HG02623 (cell line): Measurements from ENCODE around the gene SLC1A4.
"Not testable (repeated sequence)": the region's sequence is repeated elsewhere in the genome, so short reads cannot be mapped to it uniquely, and the experiment has no call there.

Experiments used
- ATAC-seq: cut with Tn5 transposase; IDR thresholded peaks from one replicate; pipeline ENCODE4 v1.9.1; 2021; ENCODE audit warnings: moderate library complexity; ENCODE audit not compliant: unreplicated experiment

SLC1A4 gene

DNA sequence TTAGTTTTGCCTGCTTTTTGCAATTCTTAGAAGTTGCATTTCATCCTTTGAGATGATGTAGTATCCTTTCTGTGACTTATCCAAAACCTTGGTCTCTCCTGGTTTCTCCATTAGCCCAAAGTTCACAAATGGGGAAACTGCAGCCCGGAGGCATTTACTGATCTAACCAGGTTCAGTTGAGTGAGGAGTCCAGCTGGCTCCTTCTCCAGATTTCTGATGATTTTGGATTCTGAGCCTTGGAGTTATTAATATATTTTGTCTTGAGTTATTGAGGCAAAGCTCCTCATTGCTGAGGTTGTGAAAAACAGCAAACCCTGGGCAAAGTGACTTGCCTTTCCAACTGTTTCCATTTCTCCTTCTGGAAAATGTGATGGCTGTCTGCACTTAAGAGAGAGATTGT lies 1.7 kb downstream of the SLC1A4 start:
- ATAC-seq = no peak

DNA sequence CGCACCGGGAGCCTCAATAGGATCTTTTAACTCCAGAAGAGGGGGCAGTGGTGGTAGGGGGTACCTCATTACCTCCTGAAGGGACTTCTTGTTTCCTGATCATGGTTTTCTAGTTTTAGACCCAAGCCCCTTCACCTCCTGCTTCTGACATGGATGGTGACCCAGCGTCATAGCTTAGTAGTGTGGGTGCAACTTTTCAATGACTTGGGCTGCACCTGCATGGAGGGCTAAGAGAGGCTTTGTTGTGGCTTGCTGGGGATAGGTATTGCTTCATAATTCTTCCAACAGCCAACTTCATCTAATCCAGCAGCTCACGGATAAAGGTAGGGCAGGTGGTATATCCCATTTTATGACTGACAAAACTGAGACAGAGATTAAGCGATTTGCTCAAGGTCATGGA lies 3.0 kb downstream of the SLC1A4 start:
- no peak for ATAC-seq

DNA sequence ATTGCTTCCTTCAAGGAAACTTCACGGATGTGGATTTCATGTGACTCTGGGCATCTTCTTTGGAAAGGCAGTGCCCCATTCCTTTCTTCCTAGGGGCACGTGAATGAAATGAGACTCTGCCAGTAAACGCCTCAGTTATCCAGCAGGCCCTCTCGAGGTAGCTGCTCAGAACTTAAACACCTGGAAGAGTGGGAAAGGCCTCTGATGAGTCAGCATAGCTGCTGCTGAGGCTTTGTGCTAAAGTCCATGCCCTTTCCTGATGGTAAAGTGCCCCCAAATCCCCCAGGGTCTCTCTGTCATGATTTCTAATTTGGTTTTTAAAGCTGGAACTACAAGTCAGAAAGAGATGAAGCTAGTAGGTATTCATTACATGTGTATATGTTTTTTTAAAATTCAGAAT lies 3.8 kb downstream of the SLC1A4 start:
- no peak for ATAC-seq

DNA sequence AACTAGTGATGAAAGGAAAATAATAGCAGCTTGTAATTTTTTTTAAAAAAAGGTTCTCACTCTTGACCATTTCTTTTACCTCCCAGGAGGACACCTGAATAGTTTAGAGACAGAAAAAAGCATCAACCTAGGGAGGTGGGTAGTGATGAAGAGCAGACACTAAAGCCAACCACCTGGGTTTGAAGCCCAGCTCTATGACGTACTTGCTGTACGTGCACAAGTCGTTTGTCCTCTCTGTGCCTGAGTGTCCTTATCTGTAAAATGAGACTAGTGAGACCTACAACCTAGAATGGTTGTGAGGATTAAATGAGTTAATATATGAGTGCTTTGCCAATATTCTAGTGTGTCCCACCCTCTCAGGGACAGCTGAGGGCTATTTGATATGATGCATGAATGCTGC lies 5.8 kb downstream of the SLC1A4 start:
- ATAC-seq = no peak

DNA sequence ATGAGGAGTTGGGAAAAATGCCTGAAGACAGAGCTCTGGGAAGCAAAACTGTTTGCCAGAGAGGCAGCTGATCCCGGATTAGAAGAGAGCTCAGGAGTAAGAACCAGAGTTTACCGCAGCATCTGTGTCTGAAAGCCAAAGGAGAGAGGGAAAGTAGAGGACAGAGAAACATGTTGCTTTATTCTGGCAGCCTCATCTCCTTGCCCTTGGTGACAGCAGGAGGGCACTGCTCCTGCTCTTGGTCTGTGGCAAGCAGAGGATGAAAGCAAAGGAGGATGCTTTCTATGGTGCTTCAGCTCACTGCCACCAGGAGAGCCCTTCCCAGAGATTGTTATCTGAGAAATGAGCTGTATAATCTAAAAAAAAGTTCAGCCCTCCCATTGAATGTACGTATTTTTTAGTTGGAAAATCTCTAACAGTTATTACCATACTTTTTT lies 7.7 kb downstream of the SLC1A4 start:
- no peak for ATAC-seq

DNA sequence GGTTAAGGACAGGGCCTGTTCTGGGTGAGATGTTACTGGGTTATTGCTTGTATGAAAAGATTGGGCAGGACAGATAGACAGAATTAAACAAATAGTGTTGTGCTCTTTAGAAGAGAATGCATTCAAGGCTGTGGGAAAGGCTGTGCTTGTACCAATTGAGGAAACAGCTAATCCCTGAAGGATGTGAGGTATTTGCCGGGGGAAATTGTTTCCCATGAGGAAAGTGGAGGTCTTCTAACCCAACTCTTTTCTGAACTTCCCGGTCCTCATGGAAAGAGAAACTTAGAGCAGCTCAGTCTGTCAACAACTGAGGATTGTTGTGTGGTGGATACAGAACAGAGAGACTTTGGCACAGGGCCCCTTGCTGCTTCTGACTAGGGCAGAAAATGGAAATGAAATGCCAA lies 9.5 kb downstream of the SLC1A4 start:
- no peak for ATAC-seq

DNA sequence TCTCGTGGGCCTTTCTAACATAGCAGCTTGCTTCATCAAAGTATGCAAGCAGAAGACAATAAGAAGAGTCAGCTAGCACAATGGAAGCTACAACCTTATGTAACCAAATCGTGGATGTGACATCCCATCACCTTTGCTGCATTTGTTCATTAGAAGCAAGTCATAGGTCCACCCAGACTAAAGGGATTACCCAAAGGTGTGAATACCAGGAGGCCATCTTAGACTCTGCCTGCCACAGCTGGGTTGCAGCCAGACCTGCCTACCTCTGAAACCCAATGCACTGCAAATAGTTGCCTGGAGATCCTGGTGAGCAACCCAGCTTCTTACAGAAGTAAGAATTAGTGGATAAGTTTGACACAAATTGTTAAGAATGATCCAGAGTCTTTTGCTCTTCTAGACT lies 10.6 kb downstream of the SLC1A4 start:
- no peak for ATAC-seq

DNA sequence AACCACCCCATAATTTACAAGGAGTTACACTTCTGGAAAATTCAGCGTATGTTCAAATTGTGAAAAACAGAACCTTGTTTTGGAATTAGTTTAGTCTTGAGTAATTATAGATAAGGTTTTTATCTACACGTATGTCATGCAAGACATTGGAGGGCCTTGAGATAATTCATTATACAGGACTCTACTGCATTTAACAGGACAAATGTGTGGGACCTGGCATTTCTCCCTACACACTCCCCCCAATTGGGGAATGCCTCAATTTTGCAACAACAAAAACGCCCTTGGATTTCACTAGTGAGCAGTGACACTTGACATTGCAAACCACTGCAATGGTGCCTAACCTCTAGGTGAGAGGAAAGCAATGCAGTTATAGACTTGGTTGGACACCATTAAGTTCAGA lies 11.4 kb downstream of the SLC1A4 start:
- ATAC-seq = no peak

DNA sequence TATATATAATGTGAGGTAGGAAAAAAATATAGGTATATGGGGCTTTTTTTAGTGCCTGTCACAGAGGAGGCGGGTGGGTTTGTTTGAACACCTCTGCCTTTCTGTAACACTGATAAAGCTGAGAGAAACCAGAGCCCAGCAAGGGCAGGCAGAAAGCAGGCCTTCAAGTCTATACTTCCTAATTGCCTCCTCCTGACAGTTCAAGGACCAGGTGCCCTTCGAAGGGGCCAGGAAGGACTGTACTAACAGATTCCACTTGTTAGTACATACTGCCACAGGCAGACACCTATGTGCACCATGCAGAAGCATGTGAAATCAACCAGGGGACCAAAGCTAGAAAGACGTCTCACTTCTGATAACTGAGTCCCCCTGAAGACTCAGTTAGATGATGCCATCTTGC lies 13.8 kb downstream of the SLC1A4 start:
- ATAC-seq = no peak

DNA sequence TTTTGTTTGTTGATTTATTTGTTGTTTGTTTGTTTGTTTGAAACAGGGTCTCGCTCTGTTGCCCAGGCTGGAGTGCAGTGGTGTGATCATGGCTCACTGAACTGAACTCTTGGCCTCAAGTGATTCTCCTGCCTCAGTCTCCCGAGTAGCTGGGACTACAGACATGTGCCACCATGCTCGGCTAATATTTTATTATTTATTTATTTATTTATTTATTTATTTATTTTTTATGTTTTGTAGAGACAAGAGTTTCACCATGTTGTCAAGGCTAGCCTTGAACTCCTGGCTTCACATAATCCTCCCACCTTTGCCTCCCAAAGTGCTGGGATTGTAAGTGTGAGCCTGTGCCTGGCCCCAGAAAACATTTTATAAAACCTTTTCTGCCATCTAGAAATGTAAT lies 15.0 kb downstream of the SLC1A4 start:
- not testable (repeated sequence) for ATAC-seq

DNA sequence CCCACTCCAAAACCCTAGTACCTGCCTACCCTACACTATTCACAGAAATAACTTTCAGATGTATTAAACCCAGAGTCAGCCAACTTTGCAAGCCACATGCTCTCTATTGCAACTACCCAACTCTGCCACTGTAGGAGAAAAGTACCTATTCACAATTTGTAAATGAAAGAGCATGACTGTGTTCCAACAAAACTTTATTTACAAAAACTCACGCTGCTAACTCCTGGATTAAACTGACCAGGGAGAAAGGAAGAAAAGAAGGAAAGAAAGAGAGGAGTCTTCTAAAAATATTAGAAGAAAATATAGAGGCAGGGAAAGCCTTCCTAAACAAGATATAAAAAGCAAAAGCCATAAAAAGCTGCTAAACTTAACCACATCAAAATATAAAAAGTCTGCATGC lies 24.6 kb downstream of the SLC1A4 start:
- no peak for ATAC-seq

DNA sequence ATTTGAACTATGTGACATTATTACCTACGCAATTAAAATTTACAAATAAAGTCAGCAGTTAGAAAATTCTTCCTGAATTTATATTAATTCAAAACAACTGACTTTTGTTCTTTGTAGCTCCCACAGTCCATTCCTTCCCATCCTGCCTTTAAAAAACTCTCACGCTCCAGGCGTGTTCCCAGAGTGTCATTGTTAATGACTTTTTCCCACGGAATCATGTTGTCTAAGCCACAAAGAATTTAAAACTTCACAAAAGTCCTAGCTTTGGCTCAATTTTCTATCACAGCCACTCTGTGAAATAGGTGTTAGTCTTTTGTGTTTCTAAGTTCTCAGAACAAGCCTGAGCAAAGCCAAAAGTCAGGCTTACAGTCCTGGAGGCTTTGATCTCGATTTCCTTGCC lies 26.5 kb downstream of the SLC1A4 start:
- no peak for ATAC-seq

DNA sequence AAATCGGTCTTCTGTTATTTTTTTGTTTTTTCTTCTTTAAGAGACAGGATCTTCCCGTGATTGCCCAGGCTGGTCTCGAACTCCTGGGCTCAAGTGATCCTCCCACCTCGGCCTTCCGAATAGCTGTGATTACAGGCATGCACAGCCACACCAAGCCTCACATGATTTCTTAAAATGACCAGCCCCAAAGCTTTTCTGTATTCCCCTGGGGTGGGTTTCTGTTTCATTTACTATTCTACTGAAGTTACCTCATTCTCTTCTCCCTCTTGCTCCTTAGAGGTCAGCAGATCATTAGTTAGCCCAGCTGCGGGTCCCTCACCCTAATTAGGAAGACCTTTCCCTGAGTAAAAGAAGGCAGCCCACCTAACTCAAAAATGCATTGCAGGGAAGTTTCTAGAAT lies 27.6 kb downstream of the SLC1A4 start:
- ATAC-seq = no peak

DNA sequence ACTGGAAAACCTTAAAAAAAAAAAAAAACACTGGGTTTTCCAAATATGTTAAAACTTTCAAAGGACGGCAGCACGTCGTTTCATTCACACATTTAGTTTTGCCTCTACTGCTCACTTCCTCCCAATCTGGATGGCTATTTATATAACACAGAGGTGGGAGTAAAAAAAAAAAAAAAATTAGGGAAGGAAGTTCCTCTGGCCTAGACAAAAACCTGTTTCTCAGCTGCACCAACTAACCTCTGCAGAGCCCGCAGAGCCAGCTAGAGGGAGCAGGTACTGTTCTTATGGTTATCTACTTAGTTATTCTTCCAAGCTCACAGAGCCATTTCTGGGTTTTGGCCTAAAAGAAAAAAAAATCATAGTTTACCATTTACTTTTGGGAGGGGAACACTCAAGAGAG lies 28.1 kb downstream of the SLC1A4 start:
- no peak for ATAC-seq

DNA sequence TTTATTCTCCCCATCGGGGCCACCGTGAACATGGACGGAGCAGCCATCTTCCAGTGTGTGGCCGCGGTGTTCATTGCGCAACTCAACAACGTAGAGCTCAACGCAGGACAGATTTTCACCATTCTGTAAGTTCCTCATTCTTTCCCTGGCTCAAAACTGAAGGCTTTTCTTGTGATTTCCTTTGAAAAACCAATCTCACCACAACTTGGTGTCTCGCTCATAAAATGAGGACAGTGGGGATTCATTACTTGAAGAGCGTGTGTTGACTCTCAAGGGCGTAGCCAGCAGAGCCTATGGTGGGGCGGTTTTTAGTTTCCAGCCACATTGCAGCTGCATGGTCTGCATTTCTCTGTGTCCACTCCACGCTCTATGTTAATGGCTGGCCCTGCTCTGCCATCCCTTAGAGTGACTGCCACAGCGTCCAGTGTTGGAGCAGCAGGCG lies 29.0 kb downstream of the SLC1A4 start:
- ATAC-seq = no peak

DNA sequence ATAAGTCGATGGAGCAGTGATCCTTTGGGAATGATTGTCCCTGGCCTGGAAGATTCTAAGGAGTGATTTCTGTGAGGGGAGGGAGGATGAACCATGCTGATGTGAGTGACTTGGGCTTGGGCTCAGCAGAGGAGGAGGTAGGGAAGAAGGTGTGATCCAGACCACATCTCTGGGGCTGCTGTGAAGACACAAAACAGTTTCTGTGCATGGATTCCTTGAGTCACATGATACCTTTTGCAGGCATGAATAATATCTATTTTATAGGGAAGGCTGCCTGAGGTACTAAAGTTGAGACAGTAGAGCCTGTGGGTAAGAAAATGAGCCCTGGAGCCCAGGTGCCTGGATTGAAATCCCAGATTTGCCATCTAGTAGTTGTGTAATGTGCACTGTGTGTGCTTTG lies 29.8 kb downstream of the SLC1A4 start:
- ATAC-seq = no peak

DNA sequence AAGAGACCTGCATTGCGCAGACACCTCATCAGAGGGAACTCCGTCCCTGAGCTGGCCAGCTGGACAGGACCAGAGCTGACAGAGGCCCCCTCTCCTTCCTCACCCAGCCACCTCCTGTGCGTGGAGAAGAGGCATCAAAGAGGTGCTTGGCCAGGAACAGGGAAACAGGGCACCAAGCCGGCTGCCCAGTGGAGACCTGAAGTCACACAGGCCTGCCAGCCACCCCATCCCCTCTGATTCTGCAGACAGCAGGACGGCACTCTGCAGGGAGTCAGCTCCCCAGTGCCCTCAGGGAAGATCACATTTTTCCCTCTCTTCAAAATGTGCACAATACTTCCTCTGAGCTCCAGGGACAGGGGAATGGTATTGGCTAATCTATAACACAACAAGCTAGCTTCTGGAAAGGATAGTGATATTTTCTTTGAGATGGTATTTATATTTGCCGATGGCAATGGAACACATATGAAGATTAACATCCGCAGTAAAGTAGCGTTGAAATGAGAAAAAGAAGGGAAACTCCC lies 30.5 kb downstream of the SLC1A4 start:
- ATAC-seq = no peak

DNA sequence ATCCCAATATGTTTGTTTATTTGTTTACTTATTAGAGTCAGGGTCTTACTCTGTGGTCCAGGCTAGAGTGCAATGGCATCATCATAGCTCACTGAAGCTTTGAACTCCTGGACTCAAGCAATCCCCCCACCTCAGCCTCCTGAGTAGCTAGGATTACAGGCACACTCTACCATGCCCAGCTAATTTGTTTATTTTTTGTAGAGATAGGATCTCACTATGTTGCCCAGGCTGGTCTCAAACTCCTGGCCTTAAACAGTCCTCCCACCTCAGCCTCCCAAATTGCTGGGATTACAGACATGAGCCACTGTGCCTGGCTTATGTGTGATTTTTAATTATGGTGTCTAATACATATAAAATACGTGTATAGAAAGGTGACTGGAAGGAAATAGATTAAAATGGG lies 31.1 kb downstream of the SLC1A4 start:
- not testable (repeated sequence) for ATAC-seq

DNA sequence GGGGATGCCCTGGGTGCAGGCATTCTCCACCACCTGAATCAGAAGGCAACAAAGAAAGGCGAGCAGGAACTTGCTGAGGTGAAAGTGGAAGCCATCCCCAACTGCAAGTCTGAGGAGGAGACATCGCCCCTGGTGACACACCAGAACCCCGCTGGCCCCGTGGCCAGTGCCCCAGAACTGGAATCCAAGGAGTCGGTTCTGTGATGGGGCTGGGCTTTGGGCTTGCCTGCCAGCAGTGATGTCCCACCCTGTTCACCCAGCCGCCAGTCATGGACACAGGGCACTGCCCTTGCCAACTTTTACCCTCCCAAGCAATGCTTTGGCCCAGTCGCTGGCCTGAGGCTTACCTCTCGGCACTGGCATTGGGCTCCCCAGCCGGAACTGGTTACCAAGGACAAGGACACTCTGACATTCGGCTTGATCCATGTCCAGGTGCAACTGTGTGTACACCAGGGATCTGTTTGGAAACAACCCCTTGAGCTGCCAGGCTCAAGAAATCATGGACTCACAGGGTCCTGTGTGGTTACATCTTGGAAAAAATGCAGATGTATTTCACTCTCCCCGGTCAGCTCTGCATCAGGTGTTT lies 31.8 kb downstream of the SLC1A4 start:
- ATAC-seq = no peak

DNA sequence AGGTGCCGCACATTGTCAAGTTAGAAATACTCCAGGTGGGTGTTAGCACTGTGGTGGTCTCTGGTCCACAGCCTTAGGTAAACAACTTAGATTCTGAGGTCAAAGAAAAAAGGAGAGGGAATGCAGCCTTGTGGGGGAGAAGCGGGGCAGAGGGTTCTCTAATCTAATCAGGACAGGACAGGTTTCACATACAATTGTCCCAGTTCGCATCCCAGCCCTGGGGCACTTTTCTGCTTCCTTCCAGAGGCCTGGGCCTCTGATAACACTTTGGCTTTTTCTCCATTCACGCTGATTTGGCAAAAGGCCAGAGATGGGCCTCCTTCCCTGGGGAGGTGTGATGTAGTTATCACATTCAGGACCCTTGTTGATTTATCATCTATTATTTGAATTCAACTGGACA lies 32.5 kb downstream of the SLC1A4 start:
- ATAC-seq = no peak

DNA sequence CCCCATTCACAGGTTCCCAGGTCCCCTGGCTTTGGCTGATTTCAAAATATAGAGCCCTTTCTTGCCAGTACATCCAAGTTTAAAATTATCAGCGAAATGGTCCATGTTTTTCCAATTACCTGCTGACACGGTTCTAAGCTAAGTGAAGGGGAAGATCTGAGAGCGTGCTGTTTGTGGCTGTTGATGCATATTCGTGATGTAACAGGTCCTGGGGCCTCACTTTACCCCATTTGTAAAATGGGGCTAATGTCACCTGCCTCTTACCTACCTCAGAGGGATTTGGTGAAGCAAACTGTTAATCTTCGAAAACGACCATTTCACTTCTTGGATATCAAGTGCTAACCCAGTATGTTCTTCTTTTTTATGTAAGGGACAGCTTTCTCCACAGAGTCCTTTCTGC lies 33.0 kb downstream of the SLC1A4 start:
- no peak for ATAC-seq

DNA sequence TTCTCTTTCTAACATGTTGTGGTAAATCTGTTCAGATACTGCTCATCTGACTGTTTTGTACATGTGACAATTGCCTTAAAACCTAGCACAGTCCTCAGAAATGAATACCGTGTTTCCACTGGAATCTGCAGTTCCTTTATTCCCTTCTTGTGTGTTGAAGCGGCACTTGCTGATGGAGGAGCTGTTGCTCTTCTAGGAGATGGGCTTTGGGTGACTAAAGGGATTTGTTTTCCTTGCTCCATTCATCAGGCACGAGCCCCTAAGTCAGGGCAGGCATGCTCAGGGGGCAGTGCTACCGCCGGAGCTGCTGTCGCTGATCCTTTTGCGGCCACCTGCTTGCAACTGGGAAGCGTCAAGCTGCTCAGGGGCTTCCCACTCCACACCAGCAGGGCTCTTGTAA lies 34.5 kb downstream of the SLC1A4 start:
- no peak for ATAC-seq

DNA sequence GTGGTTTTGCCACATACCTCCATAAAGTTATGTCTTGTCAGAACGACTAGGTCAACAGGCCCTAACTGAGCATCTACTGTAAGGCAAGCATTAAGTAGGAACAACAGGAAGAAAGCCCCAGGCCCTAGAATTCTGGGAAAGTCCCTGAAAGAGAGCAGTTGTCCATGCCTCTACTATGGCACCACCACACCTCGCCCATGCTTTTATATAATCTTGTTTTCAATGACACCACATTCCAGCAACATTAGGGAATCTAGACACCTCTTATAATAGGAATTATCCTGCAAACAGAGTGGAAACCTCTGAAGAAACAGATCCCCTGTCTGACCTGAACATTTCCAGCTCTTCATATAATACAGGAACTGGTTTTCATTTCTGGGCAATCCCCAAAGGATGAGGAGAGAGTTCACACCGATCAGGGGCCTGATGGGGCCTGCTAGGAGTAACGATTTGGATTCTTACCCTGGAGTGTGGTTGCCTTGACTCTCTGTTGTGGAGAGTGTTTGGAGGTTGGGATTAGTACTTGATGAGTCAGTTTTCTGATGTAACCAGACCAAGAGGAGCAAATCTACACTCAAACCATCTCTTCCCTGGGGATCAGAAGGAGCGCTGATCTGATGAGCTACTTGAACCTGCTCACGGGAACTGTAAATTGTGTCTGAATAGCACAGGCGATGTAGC lies 35.1 kb downstream of the SLC1A4 start:
- ATAC-seq = no peak
